HepG2 (cell line): ENCODE results near the gene PSPH. TPM values are rescaled to one million over a fixed set of nuclear protein-coding genes. Genes with fewer than 3 reads are reported as not detected.
A peak's percentile ranks its signal among the peaks of the same experiment; 100 is the strongest.

Experiments used
- FIP1L1 ChIP-seq: fragments of 200-400 bp; formaldehyde crosslinking; IDR thresholded peaks from 2 replicates; pipeline ENCODE4 v1.6.1; 2018; ENCODE audit warnings: low read depth, mild to moderate bottlenecking, low read length, moderate library complexity, borderline replicate concordance; ENCODE audit not compliant: insufficient read depth
- KDM2A ChIP-seq: sonication (generic); formaldehyde crosslinking; IDR thresholded peaks from 2 replicates; pipeline ENCODE4 v1.4.0; 2020; ENCODE audit warnings: low read depth, missing genetic modification reagents, borderline replicate concordance
- MAFF ChIP-seq: IDR thresholded peaks from 2 replicates; pipeline ENCODE4 v1.6.1; 2011; ENCODE audit warnings: low read depth, low read length, improper control_type of control experiment
- NFKBIZ ChIP-seq: IDR thresholded peaks from 2 replicates; pipeline ENCODE4 v1.6.1; 2018; ENCODE audit warnings: missing genetic modification reagents, missing compliant biosample characterization
- SMYD3 ChIP-seq: sonication (generic); formaldehyde crosslinking; IDR thresholded peaks from 2 replicates; pipeline ENCODE4 v1.8.1; 2023; ENCODE audit warnings: mild to moderate bottlenecking, missing genetic modification reagents
- SSRP1 ChIP-seq: IDR thresholded peaks from 2 replicates; pipeline ENCODE4 v1.6.1; 2016; ENCODE audit warnings: control low read depth
- TEAD3 ChIP-seq: optimal IDR thresholded peaks from 2 replicates; pipeline ENCODE3; 2016; ENCODE audit warnings: borderline replicate concordance
- THYN1 ChIP-seq: sonication (generic); formaldehyde crosslinking; IDR thresholded peaks from 2 replicates; pipeline ENCODE4 v1.8.1; 2023; ENCODE audit warnings: low read depth, mild to moderate bottlenecking, moderate library complexity, missing genetic modification reagents, borderline replicate concordance
- ZBTB7B ChIP-seq: sonication (generic); formaldehyde crosslinking; IDR thresholded peaks from 2 replicates; pipeline ENCODE4 v1.4.0; 2020; ENCODE audit warnings: missing genetic modification reagents
- ZFP36 ChIP-seq: fragments of 150-350 bp; IDR thresholded peaks from 2 replicates; pipeline ENCODE4 v1.6.1; 2018; ENCODE audit warnings: borderline replicate concordance, low read length, low read depth; ENCODE audit not compliant: partially characterized antibody
- ZNF496 ChIP-seq: sonication (generic); formaldehyde crosslinking; IDR thresholded peaks from 2 replicates; pipeline ENCODE4 v1.8.1; 2023; ENCODE audit warnings: mild to moderate bottlenecking, moderate library complexity, missing genetic modification reagents; ENCODE audit not compliant: insufficient replicate concordance
- ZNF572 ChIP-seq: sonication (generic); formaldehyde crosslinking; IDR thresholded peaks from 2 replicates; pipeline ENCODE4 v1.5.1; 2020; ENCODE audit warnings: mild to moderate bottlenecking, missing genetic modification reagents
- ZNF720 ChIP-seq: sonication (generic); formaldehyde crosslinking; IDR thresholded peaks from 2 replicates; pipeline ENCODE4 v1.4.0; 2020; ENCODE audit warnings: missing genetic modification reagents
- ZNF773 ChIP-seq: sonication (generic); formaldehyde crosslinking; IDR thresholded peaks from 2 replicates; pipeline ENCODE4 v1.4.0; 2020; ENCODE audit warnings: missing genetic modification reagents, borderline replicate concordance
- ZNF883 ChIP-seq: sonication (generic); formaldehyde crosslinking; IDR thresholded peaks from 2 replicates; pipeline ENCODE4 v1.5.1; 2020; ENCODE audit warnings: mild to moderate bottlenecking, missing genetic modification reagents; ENCODE audit errors: not compliant biosample characterization
- ZSCAN20 ChIP-seq: sonication (generic); formaldehyde crosslinking; IDR thresholded peaks from 2 replicates; pipeline ENCODE4 v1.4.0; 2020; ENCODE audit warnings: missing genetic modification reagents, mild to moderate bottlenecking, borderline replicate concordance
- polyA plus RNA-seq, 8 experiments: library from polyadenylated mRNA; depleted of rRNA in 3 of 8; stranded (reverse) in 7 of 8; unstranded in 1 of 8; fragments of >200 nt; fragmentation: Illumina TruSeq in 4 of 8; extraction: Trizol in 4 of 8; gene quantifications; 2 replicates each; pipeline versions ENCODE4 v1.2.1 to v1.2.3, GENCODE V29; 2011 to 2016; ENCODE audit warnings: low read depth in 4 of 8, missing spikeins in 1 of 8, mixed read lengths in 1 of 8; ENCODE audit not compliant: insufficient read depth in 1 of 8
- total RNA-seq, 5 experiments: library from RNA; depleted of rRNA; stranded (reverse); fragments of >200 nt; fragmentation: Illumina TruSeq; extraction: Trizol; gene quantifications; 2 replicates each; pipeline ENCODE4 v1.2.3, GENCODE V29; 2016; ENCODE audit warnings: low read depth in 1 of 5
- TF ChIP-seq, protein P1 (sequence below): sonication (generic); formaldehyde crosslinking; IDR thresholded peaks from 2 replicates; pipeline ENCODE4 v1.5.1; 2020; ENCODE audit warnings: mild to moderate bottlenecking, missing genetic modification reagents, moderate library complexity
- TF ChIP-seq, protein P2 (sequence below): IDR thresholded peaks from 2 replicates; pipeline ENCODE4 v1.6.1; 2012; ENCODE audit warnings: inconsistent platforms
- TF ChIP-seq, protein P3 (sequence below): sonication (generic); formaldehyde crosslinking; IDR thresholded peaks from 2 replicates; pipeline ENCODE4 v1.4.0; 2020; ENCODE audit warnings: missing genetic modification reagents
- TF ChIP-seq, protein P4 (sequence below): sonication (generic); formaldehyde crosslinking; IDR thresholded peaks from 2 replicates; pipeline ENCODE4 v1.8.0; 2022; ENCODE audit warnings: mild to moderate bottlenecking, missing genetic modification reagents
- TF ChIP-seq, protein P5 (sequence below): sonication (generic); formaldehyde crosslinking; IDR thresholded peaks from 2 replicates; pipeline ENCODE4 v1.5.0; 2020; ENCODE audit warnings: mild to moderate bottlenecking, missing genetic modification reagents, borderline replicate concordance

PSPH gene
- total and polyA plus RNA-seq, 2 of the 13 experiments (the other 11 are each of a cell fraction or from before 2014, with no cell fraction given) = 85.5 to 124 TPM

DNA sequence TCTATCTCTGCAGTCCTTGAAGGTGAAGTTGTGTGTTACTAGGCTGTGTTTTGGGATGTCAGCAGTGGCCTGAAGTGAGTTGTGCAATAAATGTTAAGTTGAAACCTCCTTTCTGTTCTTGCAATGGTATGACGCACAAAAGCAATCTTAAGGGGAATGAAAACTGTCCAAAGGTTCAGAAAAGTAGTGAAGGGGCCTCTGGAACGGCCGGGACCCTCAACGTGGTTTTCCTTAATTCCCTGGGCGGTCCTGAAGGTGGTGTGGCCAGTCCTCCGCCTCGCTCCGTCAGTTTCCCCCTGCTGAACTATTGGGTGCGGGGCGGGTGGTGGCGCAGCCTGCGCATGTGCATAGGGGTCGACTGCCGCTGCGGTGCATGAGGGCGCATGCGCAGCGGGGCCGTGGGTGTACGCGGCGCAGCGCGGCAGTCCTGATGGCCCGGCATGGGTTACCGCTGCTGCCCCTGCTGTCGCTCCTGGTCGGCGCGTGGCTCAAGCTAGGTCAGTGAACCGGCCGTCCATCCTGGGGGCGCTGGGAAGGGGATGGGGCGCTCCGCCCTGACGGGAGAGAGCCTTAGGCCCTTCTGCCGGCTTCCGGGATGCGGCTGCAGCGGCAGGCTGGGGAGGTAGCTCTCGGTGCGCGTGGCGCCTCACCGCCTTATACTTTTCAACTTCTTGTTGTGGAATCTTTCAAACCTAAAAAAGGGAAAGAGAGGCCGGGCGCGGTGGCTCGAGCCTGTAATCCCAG lies 12.8 kb upstream of the PSPH start, which contains the start of gene SUMF2 (continued):
- no peak for TF ChIP-seq ZFP36
- no peak for TF ChIP-seq ZNF773 (CRISPR knock-in tag)
- TF ChIP-seq KDM2A (CRISPR knock-in tag) = peak; percentile 100
- TF ChIP-seq, protein P1, sequence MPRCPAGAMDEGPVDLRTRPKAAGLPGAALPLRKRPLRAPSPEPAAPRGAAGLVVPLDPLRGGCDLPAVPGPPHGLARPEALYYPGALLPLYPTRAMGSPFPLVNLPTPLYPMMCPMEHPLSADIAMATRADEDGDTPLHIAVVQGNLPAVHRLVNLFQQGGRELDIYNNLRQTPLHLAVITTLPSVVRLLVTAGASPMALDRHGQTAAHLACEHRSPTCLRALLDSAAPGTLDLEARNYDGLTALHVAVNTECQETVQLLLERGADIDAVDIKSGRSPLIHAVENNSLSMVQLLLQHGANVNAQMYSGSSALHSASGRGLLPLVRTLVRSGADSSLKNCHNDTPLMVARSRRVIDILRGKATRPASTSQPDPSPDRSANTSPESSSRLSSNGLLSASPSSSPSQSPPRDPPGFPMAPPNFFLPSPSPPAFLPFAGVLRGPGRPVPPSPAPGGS (CRISPR knock-in tag) = peak; percentile 68; the same call in 1 of the 2 replicates
- TF ChIP-seq ZSCAN20 (CRISPR knock-in tag) = no peak
- TF ChIP-seq ZBTB7B = peak; percentile 74; the same call in 1 of the 2 replicates
- TF ChIP-seq ZNF572 (CRISPR knock-in tag) = no peak
- no peak for TF ChIP-seq THYN1 (CRISPR knock-in tag)
- TF ChIP-seq ZNF496 (CRISPR knock-in tag) = no peak
- no peak for TF ChIP-seq TEAD3
- no peak for TF ChIP-seq NFKBIZ
- TF ChIP-seq SMYD3 (CRISPR knock-in tag) = no peak
- no peak; the same call in 1 of the 2 replicates for TF ChIP-seq SSRP1 (CRISPR knock-in tag)
- no peak for TF ChIP-seq MAFF
- TF ChIP-seq FIP1L1 = peak; percentile 92; the same call in 1 of the 2 replicates
- TF ChIP-seq, protein P2, sequence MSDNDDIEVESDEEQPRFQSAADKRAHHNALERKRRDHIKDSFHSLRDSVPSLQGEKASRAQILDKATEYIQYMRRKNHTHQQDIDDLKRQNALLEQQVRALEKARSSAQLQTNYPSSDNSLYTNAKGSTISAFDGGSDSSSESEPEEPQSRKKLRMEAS = peak; percentile 93
- TF ChIP-seq, protein P3, sequence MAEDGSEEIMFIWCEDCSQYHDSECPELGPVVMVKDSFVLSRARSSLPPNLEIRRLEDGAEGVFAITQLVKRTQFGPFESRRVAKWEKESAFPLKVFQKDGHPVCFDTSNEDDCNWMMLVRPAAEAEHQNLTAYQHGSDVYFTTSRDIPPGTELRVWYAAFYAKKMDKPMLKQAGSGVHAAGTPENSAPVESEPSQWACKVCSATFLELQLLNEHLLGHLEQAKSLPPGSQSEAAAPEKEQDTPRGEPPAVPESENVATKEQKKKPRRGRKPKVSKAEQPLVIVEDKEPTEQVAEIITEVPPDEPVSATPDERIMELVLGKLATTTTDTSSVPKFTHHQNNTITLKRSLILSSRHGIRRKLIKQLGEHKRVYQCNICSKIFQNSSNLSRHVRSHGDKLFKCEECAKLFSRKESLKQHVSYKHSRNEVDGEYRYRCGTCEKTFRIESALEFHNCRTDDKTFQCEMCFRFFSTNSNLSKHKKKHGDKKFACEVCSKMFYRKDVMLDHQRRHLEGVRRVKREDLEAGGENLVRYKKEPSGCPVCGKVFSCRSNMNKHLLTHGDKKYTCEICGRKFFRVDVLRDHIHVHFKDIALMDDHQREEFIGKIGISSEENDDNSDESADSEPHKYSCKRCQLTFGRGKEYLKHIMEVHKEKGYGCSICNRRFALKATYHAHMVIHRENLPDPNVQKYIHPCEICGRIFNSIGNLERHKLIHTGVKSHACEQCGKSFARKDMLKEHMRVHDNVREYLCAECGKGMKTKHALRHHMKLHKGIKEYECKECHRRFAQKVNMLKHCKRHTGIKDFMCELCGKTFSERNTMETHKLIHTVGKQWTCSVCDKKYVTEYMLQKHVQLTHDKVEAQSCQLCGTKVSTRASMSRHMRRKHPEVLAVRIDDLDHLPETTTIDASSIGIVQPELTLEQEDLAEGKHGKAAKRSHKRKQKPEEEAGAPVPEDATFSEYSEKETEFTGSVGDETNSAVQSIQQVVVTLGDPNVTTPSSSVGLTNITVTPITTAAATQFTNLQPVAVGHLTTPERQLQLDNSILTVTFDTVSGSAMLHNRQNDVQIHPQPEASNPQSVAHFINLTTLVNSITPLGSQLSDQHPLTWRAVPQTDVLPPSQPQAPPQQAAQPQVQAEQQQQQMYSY (CRISPR knock-in tag) = 0 out of 2 replicates have a peak, but pooled peaks have one; percentile 59
- TF ChIP-seq ZNF883 (CRISPR knock-in tag) = peak; percentile 82
- no peak for TF ChIP-seq ZNF720 (CRISPR knock-in tag)
- TF ChIP-seq, protein P4, sequence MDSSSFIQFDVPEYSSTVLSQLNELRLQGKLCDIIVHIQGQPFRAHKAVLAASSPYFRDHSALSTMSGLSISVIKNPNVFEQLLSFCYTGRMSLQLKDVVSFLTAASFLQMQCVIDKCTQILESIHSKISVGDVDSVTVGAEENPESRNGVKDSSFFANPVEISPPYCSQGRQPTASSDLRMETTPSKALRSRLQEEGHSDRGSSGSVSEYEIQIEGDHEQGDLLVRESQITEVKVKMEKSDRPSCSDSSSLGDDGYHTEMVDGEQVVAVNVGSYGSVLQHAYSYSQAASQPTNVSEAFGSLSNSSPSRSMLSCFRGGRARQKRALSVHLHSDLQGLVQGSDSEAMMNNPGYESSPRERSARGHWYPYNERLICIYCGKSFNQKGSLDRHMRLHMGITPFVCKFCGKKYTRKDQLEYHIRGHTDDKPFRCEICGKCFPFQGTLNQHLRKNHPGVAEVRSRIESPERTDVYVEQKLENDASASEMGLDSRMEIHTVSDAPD = peak; percentile 82; the same call in 1 of the 2 replicates
- TF ChIP-seq, protein P5, sequence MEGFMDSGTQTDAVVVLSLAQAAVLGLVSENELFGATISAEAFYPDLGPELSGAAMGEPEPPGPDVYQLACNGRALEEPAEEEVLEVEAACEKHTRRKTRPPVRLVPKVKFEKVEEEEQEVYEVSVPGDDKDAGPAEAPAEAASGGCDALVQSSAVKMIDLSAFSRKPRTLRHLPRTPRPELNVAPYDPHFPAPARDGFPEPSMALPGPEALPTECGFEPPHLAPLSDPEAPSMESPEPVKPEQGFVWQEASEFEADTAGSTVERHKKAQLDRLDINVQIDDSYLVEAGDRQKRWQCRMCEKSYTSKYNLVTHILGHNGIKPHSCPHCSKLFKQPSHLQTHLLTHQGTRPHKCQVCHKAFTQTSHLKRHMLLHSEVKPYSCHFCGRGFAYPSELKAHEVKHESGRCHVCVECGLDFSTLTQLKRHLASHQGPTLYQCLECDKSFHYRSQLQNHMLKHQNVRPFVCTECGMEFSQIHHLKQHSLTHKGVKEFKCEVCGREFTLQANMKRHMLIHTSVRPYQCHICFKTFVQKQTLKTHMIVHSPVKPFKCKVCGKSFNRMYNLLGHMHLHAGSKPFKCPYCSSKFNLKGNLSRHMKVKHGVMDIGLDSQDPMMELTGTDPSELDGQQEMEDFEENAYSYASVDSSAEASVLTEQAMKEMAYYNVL (CRISPR knock-in tag) = peak; percentile 74
